Cardiac fibroblast (primary cell): Measurements from ENCODE around the gene ZPLD1.

Experiments used
- DNase-seq, 2 donors: peaks; one replicate each; pipeline versions ENCODE4 v3.0.0 to v3.0.0-alpha.2; 2010; ENCODE audit warnings: low read depth in 2 of 2
- H3K4me3 ChIP-seq, 2 donors: replicated peaks in 1 of 2; 1 replicate in 1 of 2; 2 replicates in 1 of 2; pipeline ENCODE4 v1.5.1; 2011; ENCODE audit warnings: low read depth in 2 of 2, low read length in 2 of 2, mild to moderate bottlenecking in 2 of 2, moderate library complexity in 1 of 2
- TF ChIP-seq, protein P1 (sequence below): IDR thresholded peaks from one replicate; pipeline ENCODE4 v1.5.1; 2011; ENCODE audit warnings: low read depth, mild to moderate bottlenecking, low read length, inconsistent platforms

The ZPLD1 gene

DNA sequence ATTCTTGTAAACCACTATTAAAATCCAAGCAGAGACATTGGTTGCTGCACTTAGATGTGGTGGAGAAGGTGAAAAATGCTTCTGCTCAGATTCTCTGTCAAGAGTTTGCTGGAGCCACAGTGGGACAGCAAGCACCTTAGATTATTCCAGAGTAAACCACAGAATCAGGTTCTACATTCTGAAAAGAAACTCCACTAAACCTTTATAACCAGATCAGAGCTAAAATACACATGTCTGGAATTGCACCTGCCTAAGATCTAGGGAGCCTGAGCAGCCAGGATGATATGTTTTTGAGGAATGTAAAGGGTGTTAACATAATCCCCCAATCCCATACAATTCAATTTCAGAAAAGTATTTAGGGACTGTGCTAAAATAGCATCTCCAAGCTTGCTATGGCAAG is at the start of gene ZPLD1:
Gene ZPLD1 (plus strand): TSS at position 301 of the 400 bp plus-strand sequence. CDS start 3,473 bp downstream, outside the sequence.
- TF ChIP-seq, protein P1, sequence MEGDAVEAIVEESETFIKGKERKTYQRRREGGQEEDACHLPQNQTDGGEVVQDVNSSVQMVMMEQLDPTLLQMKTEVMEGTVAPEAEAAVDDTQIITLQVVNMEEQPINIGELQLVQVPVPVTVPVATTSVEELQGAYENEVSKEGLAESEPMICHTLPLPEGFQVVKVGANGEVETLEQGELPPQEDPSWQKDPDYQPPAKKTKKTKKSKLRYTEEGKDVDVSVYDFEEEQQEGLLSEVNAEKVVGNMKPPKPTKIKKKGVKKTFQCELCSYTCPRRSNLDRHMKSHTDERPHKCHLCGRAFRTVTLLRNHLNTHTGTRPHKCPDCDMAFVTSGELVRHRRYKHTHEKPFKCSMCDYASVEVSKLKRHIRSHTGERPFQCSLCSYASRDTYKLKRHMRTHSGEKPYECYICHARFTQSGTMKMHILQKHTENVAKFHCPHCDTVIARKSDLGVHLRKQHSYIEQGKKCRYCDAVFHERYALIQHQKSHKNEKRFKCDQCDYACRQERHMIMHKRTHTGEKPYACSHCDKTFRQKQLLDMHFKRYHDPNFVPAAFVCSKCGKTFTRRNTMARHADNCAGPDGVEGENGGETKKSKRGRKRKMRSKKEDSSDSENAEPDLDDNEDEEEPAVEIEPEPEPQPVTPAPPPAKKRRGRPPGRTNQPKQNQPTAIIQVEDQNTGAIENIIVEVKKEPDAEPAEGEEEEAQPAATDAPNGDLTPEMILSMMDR: no peak
- no peak for DNase-seq
- no peak within 1 kb of the TSS for H3K4me3 ChIP-seq

DNA sequence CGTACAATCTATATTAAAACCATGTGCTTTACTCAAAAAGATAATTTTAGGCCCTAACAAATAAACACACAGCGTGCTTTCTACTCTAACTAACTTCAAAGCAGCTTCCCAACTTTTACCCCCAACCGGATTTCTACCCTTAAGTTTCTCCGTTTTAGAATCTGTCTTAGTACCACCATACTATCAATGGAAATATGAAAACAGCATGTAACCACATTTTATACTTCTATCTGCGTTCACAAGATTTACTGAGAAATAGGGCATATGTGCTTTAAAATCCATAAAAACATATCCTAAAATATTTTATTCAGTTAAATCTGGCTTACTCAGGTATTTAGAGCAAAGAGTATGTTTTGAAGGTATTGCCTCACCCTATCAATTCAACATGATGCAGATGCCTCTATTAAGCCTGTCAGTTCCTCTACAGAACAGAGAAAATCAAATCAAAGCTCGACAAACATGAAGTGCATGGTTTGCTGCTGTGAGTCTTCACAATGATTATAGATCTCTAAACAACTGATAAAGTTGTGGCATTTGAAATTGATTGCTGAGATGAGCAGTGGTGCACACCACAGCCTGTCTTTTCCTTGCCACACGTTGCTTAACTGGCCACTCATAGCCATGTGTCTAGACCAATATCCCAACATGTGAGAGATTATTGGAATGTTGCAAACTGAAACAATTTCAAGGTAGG is 44.5 kb upstream of the ZPLD1 start:
- TF ChIP-seq, protein P1: no peak
- H3K4me3 ChIP-seq: no peak overlapping the region
- DNase-seq: no peak

DNA sequence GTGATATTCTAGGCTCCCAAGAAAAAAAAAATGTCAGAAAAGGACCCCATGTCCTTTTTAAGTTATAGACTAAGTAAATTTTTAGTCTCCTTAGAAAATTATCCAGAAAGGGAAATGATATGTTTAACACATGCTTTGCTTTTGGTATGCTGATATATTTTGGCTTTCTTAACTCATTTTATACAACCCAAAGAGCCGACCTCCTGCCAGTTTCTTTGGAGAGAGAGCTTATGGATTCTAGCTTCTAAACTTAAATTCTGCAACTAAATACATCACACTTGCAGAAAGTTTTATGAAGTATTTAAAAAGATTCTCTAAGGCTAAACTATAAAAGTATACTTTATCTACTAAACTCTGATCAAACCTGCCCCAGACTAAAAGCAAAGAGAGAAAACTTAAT is 43.9 kb upstream of the ZPLD1 start:
- H3K4me3 ChIP-seq: no peak overlapping the region
- TF ChIP-seq, protein P1: no peak

DNA sequence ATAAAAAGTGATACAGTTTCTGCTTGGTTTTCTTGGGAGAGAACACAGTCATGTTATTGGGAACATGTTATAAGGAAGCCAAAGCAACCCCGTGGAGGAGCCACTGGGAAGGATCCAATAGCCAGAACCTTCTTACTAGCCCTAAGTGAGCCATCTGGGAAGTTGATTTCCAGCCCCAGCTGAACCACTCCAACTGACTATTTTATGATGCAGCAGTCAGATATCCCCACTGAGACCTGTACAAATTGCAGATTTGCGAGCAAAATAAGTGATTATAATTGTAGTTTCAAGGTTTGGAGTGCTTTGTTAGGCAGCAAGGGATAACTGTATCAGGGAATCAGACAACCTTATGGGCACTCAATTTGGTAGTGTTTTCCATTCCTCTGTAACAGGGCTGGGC is 43.3 kb upstream of the ZPLD1 start:
- H3K4me3 ChIP-seq: no peak overlapping the region
- TF ChIP-seq, protein P1: no peak
- DNase-seq: no peak

More for the DNA sequence above, 43.9 kb upstream of the ZPLD1 start:
- DNase-seq: no peak

DNA sequence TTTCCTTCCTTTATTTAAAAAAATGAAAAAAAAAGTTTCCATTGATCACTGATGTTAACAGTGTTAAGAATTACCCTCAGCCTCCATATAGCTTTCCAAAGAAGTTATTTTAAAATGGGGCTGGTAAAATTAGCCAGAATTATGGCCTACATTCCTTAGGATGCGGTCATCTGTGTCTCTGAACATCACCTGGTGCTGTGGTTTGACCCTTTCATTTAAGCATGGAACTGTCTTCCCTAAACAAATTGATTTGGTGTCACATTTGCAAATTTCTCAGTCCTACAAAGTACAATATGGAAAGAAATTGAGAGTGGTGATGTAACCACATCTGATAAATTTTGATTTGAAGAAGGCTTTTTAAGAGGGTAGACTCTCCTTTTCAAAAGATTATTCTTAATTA is 40.3 kb upstream of the ZPLD1 start:
- H3K4me3 ChIP-seq: no peak overlapping the region
- no peak for DNase-seq
- TF ChIP-seq, protein P1: no peak

DNA sequence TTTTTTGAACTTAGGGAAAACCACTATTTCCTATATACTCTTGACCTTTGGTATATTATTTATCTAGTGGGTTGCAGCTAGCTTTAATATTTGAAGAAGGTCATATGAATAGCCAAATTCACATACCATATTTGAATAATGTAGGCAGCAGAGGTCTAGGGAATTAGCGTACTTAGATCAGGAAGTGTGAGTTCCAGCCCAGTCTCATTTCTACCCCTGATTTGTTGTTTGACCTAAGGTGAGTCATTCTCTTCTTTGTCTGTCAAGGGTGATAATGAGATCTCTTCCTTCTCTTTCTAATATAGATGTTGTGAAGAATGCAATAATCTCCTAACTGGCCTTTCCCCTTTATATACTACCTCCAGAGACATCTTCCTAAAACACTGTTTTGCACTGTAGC is 36.6 kb upstream of the ZPLD1 start:
- H3K4me3 ChIP-seq: no peak overlapping the region
- DNase-seq: no peak
- TF ChIP-seq, protein P1: no peak

DNA sequence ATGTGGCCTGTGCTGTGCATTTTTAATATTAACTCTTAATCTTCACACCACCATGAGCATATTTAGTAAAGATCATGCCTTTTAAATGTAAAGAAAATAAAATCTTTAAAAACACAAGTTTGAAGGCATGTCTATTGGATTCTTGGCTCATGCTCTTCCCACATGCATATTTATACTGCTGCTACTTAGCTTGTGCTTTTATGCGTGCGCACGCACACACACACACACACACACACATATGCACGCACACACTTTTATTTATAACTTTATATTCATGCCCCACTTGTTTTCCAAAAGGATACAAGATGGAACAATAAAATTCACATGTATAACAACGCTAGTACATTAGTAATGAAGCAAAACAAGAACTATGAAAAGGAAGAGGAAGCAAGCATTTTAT is 36.1 kb upstream of the ZPLD1 start:
- H3K4me3 ChIP-seq: no peak overlapping the region
- TF ChIP-seq, protein P1: no peak
- no peak for DNase-seq
